Activated CD8-positive, alpha-beta memory T cell treated with anti-CD3 and anti-CD28 coated beads, Interleukin-2, amount 50 U/mL, for 1 hour (primary cell): ENCODE data around the gene C2orf81.
"Not testable (repeated sequence)": the region's sequence is repeated elsewhere in the genome, so short reads cannot be mapped to it uniquely, and the experiment has no call there.

Source experiments
- DNase-seq: peaks from one replicate; pipeline ENCODE4 v3.0.0-alpha.2; 2020; ENCODE audit errors: extremely low read depth

Gene C2orf81

DNA sequence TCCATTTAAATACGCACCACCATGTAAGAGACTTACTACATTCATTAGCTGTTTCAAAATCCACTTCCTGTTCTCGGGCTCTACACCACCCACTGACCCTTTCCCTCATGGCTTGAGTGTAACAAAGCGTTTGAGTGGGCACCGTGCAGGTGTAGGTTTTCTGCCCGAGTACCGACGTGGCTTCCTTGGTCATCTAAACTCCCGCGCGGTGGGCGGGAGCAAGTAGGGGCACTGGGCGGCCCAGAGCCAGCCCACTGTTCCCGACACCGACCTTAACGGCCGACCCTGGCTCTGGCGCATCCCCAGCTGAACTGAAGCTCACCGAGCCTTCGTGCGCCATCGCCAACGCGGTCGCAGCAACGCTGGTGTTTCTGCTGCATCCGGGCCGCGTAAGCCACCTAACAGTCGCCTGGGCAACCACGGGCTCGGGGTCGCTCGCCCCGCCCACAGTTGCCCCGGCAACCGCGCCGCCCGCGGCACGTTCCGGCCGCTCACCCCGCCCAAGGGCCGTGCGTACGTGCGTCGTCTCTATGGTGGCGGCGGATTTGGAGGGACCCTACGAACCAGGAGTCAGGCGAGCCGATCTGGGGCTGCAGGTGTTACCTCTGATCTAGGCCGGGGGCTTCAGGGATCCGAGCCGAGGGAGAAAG lies at the start of gene C2orf81, which contains the start of gene WDR54:
Gene C2orf81, minus strand, starts transcription at position 399 of the 650 bp plus-strand sequence. Its CDS starts 59 bp downstream, at position 340.
Gene WDR54, plus strand, starts transcription at position 510 of the 650 bp plus-strand sequence. CDS start 424 bp downstream, outside the sequence.
- DNase-seq: peak; percentile 80

DNA sequence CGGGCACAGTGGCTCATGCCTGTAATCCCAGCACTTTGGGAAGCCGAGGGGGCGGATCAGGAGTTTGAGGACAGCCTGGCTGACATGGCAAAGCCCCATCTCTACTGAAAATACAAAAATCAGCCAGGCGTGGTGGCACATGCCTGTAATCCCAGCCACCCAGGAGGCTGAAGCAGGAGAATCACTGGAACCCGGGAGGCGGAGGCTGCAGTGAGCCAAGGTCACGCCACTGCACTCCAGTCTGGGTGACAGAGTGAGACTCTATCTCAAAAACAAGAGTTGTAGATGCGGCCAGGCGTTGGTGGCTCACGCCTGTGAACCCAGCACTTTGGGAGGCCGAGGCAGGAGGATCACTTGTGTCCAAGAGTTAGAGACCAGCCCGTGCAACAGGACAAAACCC lies 49.3 kb upstream of the C2orf81 start:
- not testable (repeated sequence) for DNase-seq

DNA sequence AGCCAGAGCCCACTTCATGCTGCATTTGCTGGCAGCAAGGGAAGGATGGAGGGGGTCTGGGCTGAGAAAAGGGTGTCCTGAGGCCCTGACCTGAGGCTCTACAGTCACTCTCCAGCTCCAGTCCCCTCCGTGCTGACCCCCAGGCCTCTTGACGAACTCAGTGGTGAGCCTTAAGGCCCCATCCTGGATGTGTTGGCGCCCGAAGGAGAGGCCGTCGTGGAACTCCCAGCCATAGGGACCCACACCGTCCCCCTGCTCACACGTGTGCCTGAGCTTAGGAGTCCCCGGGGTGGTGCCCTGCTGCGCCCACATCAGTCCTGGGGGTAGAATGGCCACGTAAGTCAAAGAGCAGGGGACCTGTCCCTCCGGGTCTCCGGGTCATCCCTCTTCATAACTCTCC lies 43.0 kb upstream of the C2orf81 start:
- DNase-seq: no peak

DNA sequence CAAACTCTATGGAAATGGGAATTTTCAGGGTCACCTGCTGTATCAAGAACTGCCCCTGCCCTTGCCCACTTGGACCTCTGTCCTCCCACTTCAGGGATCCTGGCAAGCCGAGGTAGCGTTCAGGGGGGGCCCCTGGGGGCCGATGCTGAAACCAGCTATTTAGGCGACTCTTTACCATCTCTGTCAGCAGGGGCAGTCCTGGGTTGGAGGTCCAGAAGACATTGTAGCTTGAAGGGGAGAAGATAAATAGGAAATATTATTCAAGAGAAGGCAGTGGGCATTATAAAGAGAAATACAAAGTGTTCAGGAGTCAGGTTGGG lies 41.3 kb upstream of the C2orf81 start:
- no peak for DNase-seq

DNA sequence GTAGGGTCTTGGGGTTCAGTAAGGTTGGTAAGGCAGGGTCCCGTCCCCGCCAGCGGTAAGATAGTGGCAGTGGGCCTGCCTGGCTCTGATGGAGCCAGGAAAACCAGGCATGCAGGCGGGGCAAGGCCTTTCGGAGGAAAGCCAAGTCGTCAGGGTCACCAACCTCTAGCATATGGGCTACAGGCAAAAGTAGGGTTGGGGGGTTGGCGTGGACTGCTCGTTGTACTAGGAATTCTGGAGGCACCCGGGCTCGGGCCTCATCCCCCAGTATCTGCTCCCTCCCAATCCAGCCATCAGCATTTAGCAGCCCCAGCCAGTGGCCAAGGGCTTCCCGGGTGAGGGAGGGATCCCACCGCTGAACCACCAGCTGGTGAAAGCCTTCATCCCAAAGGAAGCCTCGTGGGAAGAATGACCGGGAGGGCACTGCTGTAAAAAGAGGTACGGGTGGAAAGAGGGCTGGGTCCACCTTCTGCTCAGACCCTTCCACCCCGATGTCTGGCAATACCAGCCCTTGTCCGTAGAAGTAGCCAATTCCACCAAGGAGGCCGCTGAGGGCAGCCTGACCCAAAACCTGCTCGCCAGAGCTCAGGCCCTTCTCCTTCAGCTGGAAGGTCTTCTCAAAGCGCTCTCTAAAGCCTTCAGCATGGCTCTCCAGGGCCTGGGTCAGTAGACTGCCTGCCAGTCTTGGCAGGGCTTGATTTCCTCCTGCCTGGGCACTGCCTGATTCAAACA lies 40.8 kb upstream of the C2orf81 start:
- no peak for DNase-seq

DNA sequence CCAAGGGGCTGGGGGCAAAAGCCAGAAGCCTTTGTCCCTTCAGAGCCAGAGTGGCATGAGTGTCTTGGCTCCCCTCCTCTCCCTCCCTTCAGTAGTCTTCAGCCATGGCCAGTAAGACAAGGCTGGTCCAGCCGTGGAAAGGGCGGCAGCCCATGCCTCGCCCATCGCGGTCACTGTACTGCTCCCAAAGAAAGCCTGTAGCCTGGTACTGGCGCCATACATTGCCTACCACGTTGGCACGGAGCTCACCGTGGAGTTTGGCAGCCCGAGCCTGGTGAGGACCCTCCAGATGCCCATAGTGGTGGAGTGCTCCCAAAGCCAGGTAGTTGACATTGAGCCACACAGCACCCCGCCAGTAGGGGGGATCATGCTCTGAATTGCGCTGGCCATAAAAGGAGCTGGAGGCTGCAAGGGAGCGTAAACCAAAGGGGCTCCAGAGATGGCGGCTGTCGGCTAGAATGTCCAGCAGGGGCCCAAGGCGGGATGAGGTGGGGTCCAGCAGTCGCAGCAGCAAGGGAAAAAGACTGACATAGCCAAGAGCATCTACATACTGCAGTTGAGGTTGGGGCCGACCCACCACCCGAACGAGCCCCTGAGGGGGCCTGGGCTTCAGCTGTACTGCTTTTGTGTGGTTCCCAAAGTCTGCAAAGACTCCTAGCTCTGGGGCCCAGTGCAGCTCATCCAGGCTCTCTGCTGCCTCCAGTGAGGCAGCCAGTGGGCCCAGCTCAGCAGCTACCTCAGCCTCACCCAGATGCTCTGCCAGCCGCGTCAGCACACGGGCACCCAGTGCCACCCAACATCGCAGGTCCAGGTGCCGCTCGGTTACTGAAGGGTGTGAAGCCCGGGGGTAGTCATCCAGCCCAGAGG lies 40.0 kb upstream of the C2orf81 start:
- no peak for DNase-seq

DNA sequence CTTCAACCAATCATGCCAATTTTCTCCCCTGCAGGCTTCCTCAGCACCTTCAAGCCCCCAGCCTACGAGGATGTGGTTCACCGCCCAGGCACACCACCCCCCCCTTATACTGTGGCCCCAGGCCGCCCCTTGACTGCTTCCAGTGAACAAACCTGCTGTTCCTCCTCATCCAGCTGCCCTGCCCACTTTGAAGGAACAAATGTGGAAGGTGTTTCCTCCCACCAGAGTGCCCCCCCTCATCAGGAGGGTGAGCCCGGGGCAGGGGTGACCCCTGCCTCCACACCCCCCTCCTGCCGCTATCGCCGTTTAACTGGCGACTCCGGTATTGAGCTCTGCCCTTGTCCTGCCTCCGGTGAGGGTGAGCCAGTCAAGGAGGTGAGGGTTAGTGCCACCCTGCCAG lies 38.8 kb upstream of the C2orf81 start:
- DNase-seq: not testable (repeated sequence)

DNA sequence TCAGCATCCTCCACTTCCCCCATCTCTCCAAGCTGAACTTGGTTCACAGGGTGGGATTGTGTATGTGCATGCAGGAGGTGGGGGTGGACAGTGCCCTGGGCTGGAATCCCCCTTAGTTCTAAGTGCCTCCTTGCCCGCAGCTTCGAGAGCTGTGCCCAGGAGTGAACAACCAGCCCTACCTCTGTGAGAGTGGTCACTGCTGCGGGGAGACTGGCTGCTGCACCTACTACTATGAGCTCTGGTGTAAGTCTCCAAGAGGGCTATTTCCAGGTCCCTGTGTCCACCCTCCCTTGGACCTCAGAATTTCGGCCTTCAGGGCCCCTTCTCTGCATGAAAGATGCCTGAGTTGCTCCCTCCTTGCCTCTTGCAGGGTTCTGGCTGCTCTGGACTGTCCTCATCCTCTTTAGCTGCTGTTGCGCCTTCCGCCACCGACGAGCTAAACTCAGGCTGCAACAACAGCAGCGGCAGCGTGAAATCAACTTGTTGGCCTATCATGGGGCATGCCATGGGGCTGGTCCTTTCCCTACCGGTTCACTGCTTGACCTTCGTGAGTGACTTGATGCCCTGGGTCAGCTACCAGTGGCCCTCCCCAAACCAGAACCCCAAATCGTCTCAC lies 38.2 kb upstream of the C2orf81 start:
- not testable (repeated sequence) for DNase-seq

DNA sequence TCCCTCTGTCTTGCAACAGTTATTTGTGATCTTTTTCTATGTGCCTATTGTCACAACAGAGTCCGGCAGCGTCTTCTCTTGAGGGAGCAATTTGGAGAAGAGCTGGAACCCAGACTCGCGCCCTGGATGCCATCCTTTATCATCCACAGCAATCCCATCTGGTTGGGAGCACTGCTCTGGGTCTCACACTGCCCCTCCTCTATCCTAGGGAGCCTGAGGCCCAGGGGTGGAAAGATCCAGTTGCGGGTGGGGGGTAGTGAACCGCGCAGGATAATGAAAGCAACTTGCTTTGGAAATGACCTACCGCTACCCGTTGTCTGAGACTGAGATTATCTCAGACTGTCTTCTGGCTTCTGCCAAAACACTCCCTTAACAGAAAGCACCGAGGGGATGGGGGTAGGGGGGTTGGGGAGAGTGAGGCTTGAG lies 37.5 kb upstream of the C2orf81 start:
- DNase-seq: no peak

DNA sequence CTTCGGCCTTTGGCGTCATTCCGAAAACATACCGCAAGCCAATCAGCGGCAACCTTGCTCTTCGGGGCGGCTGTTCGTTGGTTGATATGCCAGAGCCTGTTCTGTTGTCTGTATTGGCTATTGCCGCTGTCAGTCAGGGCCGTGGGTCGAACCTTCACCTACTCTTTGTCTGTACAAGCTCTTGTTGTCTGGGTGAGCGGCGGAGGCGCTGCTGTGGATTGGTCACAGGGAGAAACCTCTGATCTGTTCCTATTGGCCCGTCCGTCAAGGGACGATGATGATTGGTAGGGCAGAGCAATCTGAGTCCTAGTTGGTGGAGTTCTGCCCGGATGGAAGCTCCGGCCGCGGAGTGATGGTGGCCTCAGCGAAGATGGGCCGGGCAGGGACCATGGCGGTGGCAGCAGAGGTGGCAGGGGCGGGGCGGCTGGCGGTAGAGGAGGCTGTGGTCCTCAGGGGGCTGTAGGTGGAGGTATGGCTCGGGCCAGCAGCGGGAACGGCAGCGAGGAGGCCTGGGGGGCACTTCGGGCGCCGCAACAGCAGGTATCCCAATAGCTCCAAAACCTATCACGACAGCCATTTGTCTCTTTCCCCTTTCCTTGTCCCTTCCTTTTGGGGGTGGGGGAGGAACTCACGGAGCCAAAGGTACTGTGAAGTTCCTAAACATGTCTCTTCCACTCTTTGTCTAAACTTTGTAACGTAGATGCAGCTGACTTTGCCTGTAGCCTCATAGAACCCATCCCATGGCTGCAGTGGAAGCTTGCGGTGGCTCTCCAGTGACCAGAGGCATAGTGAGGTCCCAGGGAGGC lies 36.9 kb upstream of the C2orf81 start, which contains the start of gene WBP1:
Gene WBP1, plus strand, starts transcription at position 307 of the 806 bp plus-strand sequence. Its CDS starts 165 bp downstream, at position 472.
- peak; percentile 99 for DNase-seq

DNA sequence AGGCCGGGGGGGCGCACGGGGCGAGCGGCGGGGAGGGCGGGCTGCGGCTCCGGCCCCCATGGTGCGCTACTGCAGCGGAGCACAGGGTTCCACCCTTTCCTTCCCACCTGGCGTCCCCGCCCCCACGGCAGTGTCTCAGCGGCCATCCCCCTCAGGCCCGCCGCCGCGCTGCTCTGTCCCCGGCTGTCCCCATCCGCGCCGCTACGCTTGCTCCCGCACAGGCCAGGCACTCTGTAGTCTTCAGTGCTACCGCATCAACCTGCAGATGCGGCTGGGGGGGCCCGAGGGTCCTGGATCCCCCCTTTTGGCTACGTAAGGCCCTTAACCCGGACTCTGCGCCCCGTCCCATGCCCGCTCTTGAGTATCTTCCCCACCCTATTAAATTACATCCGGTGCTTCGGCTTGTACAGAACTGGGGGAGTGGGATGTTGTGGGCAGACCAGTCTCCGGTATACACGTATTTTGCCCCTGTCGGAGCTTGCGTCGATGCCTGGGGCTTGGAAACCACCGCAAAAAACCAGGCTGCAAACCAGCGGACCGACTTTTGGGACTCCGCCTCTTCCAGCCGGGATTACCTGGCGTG lies 36.2 kb upstream of the C2orf81 start:
- DNase-seq: peak; percentile 50

DNA sequence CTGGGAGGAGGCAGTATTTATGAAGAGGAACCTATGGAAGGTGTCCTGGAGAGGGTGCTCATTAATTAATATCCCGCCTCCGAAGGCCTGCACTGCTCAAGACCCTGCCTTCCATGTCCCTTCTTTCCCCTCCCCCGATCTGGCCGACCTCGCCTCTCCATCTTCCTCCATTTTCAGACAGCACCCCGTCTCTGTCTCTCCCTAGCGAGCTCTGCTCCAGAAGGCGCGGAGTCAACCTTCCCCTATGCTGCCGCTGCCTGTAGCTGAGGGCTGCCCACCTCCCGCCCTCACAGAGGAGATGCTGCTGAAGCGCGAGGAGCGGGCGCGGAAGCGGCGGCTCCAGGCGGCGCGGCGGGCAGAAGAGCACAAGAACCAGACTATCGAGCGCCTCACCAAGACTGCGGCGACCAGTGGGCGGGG lies 35.7 kb upstream of the C2orf81 start:
- no peak for DNase-seq

DNA sequence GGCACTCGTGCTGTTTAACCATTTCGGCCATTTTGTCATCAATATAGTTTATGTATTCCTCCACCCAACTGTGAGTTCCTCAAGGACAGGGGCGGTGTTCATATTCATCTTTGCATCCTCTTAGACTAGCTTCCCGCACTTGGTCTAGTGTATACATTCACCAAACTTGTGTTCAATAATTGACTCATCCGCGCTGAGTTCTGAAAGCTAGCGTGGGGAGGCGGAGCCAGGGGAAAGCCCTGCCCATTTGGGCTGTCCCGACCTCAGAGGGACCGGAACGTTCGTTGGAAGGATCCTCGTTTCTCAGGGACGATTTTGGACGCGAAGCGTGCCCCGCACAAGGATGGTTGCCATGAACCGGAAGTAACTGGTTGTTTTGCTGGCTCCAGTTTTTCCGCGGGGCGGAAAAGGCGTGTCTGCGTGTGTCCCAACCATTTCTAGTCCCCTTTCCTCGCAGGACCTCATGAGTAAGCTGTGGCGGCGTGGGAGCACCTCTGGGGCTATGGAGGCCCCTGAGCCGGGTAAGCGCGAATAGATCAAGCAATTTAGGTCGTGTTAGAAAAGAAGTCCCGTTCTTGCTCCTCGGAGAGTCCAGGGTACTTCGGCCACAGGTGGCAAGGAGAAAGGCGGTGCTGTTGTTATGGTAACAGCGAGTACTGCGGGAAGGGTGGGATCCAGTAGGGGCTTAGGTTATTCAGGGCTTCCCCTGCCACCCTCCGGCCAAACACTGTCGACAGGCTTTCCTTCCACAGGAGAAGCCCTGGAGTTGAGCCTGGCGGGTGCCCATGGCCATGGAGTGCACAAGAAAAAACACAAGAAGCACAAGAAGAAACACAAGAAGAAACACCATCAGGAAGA lies 33.5 kb upstream of the C2orf81 start, which contains the start of gene INO80B:
Gene INO80B, plus strand, starts transcription at position 434 of the 858 bp plus-strand sequence. Its CDS starts 30 bp downstream, at position 464.
- DNase-seq: peak; percentile 92

DNA sequence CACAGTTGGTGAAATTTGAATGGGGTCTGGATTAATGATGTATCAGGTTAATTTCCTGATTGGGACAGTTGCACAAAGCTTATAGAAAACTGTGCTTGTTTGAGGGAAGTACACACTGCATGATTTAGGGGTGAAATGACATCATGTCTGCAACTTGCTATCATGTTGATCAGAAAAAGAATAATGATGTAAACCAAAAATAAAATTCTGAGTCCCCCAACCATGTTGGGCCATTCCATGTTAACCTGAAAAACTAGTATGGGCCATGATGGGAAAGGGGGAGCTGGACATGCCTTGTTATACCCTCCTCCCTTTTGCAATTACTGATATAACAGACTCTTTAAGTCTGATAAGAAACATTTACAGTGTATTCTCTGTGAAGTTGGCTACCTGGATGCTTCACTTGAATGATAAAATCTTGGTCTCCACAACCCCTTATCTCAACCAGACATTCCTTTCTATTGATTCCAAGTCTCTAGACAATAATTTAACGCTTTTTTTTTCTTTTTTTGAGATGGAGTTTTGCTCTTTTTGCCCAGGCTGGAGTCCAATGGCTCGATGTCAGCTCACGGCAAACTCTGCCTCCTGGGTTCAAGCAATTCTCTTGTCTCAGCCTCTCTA lies 29.3 kb upstream of the C2orf81 start:
- no peak for DNase-seq

DNA sequence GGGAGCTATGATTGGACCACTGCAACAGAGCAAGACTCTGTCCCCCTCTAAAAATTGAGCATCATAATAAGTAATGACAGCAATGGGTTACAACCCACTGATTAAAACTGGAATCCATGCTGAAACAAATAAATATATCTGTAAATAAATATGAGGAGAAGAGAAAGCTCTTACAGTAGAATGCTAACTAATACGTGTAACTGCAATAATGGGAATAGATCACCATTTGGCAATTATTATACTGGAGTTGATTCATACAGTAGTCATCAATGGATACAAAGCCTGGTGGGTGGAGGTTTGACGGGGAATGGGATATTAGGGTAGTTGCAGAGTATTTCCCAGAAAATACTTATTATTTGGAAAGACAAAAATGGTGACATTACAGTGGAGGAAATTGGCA lies 27.4 kb upstream of the C2orf81 start:
- DNase-seq: no peak

DNA sequence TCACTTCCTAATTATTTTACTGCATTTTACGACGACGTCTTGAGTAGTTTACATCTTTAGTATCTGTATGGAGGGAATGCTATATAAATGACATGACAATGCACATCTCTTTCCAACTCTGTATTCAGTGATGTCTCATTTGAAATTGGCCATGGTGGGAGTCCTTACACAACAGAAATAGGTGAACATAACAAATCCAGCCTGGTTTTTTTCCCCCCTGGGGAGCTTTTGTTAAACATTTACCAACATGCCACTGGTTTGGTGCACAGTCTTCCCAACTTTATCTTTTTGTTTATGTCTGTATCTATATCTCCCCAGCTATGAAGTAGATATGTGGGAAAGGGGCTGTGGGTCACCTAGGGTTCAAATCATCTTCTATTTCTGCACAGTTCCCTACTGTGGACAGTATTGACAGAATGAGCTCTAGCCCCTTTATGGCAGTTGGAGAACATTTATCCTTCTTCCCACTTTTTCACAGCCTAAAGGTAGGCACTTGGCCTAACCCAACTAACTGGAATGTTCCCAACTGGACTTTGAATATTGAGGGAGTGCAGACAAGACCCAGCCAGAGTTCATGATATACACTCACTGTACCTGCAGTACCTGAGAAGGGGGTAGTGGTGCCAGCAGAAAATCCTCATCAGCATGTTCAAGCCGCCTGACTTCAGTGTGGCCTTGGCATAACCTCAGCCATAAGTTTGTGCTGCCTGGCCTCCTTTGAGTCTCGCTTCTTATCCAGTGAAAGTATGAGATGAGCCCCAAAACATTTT lies 26.0 kb upstream of the C2orf81 start:
- DNase-seq: no peak

DNA sequence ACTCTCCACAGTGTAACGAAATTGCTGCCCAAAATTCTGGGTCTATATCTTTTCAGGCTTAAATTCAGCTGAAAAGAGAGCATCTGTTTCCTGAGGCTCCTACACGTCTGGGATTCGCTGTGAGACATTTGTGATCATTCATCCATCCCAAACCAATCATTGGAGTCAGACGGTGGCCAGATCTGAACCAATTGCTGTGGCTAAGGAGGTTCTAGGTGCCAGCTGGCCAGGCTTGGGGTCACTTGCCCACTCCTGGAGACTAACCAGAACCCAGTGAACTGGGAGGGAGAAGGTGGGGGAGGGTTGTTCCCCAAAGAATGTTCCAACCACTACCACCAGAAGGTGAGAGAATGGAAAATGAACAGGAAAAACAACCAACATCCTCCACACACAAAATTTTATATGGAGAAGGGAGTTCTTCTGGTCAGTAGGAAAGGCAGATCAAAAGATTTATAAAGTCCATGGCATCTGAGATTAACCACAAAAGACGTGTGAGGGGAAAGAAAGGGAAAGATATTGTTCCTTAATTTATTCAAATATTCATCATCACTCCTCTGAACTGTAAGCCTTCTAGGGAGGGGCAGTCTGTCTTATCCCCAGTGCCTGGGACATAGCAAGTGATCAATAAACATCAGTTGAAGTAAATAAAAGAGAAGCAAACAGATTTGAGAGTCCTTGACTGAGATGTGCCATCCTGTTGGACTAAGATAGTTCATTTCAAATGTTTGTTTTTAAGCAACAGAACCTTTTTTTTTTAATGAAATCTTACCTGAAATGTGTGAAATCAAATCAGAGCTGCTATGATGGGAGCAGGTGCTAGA lies 23.3 kb upstream of the C2orf81 start:
- no peak for DNase-seq
